ENCODE results near the gene IFIH1.

IFIH1 gene

DNA sequence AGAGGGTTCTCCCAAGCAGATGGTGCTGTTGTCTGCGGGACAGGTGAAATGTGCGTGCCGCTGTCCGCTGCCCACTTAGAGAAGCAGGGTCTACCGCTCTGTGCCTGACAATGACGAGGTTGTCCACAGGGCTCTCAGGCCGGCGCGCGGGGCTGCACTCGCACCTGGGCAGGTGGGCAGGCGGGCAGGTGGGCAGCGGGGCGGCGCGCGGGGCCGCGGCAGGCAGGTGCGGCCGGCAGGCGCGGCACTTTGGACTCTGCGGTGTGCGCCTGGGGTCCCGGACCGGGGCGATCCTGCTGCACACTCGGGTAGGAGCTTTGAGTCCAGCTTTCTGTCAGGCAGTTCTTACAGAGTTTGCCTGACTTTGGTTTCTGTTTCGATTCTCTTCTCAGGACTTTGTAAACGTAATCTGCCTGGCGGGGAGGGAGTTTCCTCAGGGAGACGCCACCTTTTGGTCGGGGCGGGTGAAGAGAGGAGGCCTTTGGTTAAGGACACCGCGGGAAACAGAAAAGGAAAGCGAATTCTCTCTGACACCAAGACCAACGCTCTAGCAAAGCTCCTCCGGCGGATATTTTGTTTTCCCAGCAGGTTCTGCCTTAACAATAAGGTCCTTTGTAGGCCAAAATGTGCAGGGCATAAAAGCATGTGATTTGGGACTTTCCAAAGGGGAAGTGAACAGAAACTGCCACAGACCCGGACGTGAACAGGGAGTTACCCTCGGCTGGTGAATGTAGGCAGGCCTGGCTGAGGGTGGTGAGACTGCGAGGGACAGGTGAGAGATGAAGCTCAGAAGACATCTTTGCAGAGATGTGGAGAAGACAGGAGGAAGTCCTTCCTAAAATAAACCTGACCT lies at the start of gene IFIH1:
TSS of gene IFIH1 (minus strand) at position 357 of the 853 bp plus-strand sequence. CDS start 377 bp downstream, outside the sequence.
- DNase-seq (ENCODE audit: low read depth in 2 of 2) = peak; percentile 60 to 62

DNA sequence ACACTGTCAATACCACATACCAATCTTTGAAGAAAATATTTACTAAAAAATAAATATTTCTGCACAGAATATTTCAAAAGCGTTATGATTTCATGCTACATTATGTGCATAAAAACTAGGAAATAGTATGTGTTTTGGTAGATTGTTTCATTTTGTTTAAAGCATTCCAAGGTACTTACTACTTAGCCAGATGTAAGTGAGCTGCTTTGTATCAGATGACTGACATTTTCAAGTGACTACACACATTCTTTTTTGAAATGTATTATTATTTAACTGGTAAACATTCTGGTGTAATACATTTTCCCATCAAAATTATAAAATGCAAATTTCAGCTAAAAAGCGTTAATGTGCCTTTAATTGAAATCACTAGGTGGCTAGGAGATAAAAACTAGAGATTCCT lies 46.9 kb upstream of the IFIH1 start:
- DNase-seq (ENCODE audit: low read depth in 2 of 2) = no peak

DNA sequence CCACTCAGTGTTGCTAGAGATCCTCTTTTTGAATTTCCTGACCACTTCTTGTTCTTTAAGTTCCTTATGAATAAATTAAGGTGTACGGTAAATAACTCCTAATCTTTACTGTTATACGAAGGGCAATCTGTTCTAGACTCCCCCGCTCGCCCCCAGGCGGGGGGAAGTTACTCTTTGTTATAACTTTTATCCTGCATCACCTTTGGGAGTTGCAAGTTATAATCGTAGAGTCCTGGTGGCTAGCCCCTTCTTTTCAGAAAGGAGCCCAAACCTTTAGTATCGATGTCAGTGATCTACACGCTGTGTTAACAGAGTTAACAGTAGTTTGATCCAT lies 26.1 kb upstream of the IFIH1 start:
- DNase-seq (ENCODE audit: low read depth in 2 of 2) = no peak

DNA sequence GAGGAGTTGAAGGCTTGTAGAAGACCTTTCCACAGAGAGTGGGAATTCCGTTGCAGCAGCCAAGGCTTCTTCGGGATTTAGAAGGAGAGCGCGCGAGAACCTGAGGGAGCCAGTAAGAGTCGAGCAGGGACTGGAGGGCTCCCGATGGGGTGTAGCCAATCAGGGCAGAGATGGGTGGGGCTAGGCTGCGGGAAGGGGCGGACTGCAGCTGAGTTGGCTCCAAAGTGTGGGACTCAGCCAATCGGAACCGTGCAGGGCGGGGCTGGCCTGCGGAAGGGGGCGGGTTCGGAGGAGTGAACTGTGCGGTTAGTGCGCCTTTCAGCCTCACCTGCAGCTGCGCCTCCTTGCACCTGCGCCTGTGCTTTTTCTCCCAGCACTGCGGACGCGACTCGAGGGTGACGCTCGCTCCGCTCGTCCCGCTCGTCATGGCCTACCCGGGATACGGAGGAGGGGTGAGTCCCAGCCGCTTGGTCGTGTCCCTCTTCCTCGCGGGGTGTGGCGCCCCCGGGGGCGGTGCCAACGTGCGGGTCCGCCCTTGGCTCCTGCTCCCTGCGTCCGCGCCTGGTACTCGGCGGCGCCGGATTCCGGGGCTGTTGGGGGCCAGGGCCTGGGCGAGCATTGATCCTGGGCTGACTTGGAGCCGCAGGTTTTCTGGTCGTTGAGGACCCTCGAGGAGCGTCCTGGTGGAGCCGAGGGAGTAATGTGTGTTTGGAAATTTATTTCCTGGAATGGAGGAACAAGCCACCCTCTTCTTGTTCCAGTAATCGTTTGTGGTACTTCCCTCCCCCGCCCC lies 25.5 kb upstream of the IFIH1 start, which contains the start of gene GCA:
TSS of gene GCA (plus strand) at position 309 of the 793 bp plus-strand sequence. CDS start at position 426, 117 bp downstream.
- peak; percentile 84 to 85 for DNase-seq (ENCODE audit: low read depth in 2 of 2)

DNA sequence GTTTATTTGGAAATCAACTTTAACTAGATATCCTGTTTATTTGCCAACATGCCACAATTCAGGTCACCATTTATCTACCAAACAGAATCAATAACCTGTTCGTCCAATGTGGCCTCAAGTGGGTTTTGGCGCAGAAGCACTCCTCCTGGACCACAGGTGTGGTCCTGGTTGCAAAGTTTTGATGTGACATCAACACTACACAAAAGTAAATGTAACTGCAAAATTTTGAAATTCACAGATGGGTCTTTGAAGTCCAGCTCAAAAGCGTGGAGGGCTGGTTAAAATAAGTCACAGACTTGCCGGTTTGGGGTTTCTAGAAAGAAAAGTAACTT lies 25.0 kb upstream of the IFIH1 start:
- DNase-seq (ENCODE audit: low read depth in 2 of 2) = no peak

DNA sequence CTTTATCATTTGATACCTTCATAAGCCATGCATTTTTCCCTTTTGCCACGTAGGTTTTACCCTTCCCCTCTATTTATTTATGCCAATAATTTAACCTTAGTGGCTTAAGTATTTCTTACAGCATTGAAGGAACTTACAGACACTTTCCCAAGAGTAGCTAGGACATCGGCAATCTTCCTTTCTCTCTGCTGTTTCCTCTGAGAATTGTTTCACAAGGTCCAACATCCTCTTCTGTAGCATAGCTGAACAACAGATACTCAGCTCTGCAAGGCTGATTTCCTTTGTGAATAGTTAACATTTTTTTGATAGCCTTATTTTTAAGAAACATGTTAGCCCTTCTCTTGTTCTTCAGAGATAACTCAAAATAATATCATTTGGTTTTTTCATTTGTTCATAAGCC lies 24.4 kb upstream of the IFIH1 start:
- no peak for DNase-seq (ENCODE audit: low read depth in 2 of 2)

DNA sequence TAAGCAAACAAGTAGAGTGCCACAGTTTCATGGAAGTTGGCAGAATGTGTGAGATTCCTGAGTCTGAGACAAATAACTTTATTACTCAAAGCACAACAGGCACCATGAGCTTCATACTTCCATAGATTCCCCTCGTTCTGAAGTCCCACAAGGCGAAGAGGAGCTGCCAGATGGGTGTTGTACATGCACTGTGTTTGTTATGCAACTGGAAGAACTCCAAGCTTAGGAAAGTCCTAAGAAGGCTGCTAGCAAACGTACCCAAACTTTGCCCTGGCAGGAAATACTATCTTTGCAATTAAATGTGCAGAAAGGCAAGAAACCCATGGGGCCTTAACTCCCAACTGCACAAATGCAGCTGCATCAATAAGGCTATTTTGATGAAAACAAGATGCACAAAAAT lies 23.8 kb upstream of the IFIH1 start:
- DNase-seq (ENCODE audit: low read depth in 2 of 2) = no peak

DNA sequence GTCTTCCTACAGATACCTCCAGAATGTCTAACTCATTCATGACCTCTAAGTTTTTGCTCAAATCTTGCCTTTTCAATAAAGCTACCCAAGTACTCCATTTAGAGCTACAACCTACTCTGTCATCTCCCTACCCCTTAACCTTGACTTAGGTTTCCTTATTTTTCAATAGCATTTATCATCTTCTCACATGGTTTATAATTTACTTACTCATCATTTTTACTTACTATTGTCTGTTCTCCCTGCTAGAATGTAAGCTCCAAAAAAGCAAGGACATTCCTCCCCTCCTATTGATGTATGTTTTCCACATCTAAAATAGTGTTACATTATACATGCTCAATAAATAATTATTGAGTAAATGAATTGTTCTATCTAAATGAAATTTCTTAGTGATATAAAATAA lies 22.3 kb upstream of the IFIH1 start:
- no peak for DNase-seq (ENCODE audit: low read depth in 2 of 2)

DNA sequence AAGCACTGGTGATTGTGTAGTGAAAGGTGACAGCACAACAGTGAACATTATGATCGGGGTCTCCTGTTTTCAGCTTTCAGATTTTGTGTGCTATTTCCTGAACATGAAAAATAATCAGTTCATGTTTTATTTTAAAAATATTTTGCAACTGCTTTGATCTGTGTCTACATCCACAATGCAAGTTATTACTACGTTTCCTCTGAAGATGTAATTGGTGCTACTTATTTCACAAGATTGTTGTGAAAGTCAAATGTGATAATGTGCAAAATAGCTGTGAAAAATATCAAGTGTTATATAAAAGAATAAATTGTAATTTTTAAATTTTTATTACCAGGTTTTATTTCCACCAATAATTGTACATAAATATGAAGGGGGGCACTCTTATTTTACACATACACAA lies 19.4 kb upstream of the IFIH1 start:
- no peak for DNase-seq (ENCODE audit: low read depth in 2 of 2)

DNA sequence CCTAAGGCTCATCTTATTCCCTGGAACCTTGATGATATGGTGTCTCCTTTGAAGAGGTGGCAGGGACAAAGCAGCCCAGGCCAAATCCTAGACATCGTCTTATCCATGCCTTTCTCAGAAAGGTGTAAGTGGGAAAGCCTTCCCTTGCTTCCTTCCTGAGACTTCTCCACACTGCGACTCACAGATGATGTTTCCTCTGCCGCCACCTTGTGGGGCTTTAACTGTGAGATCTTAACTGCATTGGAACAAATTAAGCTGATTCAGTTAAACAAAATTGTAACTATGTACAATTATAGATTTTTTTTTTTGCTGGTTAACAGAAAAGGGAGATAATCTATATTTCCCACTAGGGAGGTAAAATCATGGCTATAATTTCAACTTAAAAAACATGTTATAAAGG lies 15.5 kb upstream of the IFIH1 start:
- DNase-seq (ENCODE audit: low read depth in 2 of 2) = peak in 1 of 2 experiments; percentile 10

DNA sequence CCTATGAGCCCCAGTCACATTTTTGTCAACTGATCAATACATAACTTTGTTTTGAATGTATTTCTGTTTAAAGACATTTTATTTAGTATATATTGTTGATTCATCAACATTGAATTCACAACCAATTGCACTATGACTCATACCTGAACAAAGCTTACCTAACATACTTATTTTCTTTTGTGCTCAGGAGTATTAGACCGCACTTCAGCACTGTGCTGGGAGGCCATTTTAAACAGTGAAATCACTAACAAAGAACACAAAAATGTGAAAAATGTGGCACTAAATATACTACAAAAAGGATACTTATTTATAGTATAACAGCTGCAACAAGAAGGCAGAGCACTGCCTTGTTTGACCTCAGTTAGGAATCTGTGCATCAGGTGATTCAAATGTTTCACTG lies 12.4 kb upstream of the IFIH1 start:
- no peak for DNase-seq (ENCODE audit: low read depth in 2 of 2)

DNA sequence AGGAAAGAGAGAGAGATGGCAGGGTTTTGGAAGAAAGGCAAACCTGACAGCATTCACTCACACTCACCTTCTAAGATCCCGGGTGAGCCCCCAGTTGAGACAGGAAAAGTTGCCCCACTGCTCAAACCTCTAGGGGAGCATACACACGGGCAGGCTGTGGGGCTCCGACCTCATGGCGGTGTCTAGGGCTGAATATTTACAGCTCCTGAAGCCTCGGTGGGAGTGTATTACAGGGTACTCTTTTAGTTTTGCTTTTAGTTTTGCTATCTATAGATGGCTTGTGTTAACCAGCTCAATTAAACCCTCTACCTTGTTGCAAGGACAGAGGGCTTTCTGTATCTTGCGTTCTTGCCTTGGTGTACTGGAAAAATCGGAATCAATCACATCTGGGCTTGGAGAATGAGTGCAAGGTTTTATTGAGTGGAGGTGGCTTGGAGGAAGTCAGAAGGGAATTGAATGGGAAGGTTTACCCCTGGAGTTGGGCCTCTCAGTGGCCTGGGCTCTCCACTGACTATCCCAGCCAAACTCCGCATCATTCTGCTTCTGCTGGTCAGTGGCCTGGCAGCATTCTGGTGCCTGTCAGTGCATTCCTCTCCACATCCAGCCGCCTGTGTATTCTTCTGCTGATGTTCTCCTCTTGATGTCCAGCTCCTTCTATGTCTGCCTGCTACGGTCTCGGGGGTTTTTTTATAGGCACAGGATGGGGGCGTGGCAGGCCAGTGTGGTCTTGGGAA lies 10.1 kb upstream of the IFIH1 start:
- no peak for DNase-seq (ENCODE audit: low read depth in 2 of 2)

DNA sequence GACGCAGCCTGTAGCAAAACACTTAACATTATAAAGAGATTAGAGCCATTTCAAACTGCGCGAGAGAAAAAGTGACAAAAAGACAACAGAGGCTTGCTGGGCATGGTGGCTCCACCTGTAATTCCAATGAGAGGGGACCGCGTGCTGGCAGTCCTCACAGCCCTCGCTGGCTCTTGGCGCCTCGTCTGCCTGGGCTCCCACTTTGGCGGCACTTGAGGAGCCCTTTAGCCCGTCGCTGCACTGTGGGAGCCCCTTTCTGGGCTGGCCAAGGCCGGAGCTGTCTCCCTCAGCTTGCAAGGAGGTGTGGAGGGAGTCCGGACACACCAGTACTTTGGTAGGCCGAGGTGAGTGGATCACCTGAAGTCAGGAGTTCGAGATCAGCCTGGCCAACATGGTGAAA lies 9.3 kb upstream of the IFIH1 start:
- no peak for DNase-seq (ENCODE audit: low read depth in 2 of 2)

DNA sequence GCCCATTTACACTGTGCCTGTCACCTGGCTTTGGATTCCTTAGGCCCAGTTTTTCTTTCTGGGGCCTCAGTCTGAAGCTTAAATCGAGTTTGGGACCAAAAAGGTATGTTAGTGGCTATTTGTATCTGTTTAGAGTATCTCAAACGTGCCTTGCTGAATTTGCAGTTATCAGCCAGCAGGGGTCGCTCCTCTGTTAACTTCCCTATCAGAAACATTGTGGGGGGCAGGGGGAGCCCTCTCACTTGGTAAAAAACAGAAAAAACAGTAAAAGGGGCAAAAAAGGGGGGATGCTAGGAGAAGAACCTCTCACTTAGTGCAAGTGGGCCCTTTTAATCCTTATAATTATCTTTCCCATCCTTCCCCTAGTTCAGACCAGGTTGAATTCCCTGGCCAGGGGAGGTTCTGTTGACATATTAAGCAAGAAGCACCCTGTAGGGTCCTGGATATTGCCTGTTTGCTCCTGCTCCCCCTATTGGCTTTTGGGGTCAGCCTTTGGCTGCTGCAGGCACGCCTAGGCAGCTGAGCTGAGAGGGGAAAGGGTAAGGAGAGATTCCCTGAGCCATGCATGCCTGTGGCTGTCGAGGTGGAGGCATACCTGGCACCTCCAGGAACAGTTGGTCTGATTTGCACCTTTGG lies 8.8 kb upstream of the IFIH1 start:
- DNase-seq (ENCODE audit: low read depth in 2 of 2) = no peak

DNA sequence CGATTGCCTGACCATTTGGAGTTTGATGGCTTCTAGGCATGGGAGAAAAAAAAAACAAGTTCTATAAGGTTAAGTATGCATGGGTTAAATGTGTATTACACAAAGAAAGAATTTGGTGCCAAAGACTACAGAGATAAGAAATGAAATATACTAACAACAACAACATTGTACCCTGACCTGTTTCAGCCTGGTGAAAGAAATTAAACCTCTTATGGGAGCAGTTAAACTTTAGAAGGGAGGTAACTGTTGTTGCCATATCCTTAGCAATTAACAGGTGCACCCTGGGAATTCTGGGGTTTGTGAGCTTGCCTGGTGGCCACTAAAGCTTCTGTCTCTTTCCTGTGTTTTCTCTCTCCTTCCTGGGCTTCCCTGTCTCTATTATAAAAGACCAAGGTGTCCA lies 6.5 kb upstream of the IFIH1 start:
- no peak for DNase-seq (ENCODE audit: low read depth in 2 of 2)

DNA sequence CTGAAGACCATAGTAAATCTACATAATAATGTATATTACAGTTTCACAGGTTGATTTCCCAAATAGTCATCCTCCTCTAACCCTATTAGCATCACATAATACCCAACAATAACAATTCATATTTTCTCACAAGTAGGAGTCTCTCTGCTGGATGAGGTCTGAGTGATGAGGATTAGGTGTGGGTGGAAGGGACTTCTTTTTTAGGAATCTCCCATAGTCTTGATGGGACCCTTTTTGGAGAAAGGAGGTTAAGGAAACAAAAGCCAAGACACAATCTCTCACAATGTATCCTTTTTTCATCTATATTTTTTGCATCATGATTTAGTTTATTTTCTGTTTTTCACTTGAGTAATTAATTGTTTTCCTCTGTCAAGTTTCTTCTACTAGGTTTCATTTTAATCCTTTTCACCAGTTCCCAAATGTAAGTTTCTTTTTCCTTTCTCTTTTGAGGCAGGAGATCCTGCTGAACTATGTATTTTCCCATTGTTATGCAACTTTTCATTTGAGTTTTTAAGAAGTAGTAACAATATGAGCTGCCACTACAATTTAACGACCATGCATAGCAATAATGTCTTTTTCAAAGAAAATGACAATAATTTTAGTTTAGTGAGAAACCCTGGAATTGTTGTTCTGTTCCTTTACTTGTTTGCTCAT lies 2.5 kb upstream of the IFIH1 start:
- DNase-seq (ENCODE audit: low read depth in 2 of 2) = no peak

DNA sequence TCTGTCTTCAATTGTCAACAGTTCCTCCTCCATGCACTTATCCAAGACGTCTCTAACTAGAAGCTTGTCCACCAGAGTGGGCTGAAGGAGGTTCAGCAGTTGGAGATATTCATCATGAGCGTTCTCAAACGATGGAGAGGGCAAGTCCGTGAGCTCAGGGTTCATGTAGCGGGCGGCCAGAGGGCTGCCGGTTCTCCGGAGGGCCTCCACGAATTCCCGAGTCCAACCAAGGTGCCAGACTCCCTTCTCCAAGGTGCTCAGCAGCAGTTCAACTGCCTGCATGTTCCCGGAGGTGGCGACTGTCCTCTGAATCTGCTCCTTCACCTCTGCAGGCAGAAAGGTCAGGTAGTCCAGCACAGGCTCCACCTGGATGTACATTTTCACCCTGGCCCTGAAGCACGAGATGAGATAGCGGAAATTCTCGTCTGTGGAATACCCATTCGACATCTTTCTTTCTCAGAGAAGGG lies 590 bp downstream of the IFIH1 start:
- no peak for DNase-seq (ENCODE audit: low read depth in 2 of 2)

DNA sequence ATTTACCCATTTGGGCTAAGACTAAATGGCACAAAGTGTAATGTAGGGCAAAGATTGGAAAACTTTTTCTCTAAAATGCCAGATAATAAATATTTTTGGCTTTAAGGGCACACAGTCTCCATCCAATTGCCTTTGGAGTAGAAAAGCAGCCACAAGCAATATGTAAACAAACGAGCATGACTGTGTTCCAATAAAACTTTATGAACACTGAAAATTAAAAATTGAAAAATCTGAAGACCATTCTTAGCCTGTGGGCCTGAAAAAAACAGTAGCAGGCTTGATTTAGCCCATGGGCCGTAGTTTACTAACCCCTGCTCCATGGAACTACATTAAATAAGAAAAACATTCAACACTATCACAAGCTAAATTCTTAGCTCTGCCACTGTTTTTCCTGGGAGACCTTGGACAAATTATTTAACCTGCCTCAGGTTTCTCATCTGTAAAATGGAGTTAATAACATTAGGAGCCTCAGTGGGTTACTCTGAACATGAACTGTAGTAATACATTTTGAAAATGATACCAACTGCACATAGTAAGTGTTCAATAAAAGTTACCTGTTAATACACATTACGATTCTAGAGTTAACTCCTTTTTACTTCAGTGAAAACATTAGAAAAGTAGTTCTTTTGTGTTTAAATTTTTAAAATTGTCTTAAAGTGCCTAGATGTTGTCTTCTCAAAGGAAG lies 1.3 kb downstream of the IFIH1 start:
- DNase-seq (ENCODE audit: low read depth in 2 of 2) = no peak

DNA sequence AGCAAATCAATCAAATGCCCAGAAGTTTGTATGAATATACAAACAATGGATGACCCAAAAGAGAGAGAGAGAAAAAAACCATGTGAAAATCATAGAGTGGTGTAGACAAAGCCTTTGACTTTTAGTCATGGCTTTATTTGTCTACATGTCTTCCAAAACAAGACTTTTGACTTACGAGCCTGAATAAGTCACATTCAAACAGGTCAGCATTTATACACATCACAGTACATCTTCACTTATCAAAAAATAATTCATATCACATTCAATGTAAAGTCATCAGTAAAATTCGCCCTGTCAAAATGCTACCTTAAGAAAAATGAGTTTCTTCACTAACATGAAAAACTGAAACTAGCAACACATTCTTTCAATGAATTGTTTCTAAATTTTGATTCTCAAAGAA lies 1.9 kb downstream of the IFIH1 start:
- no peak for DNase-seq (ENCODE audit: low read depth in 2 of 2)

DNA sequence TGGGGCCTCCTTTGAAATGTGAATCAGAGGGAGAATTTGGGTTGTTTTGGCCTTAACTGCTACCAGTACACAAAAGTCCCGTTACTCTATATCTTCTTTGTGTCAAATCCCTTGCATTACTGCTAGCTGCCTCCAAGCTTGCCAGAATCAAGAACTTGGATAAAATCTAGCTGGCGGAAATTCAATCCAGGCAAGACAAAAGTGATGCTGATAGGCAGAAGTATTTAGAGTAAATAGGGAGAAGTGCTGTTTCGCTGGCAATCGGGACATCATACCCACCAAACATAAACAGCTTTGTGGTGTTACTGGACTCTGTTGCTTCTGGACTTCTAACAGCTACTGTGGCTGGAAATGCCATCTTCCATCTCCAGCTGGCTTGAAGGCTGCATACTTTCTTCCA lies 2.5 kb downstream of the IFIH1 start:
- DNase-seq (ENCODE audit: low read depth in 2 of 2) = no peak

DNA sequence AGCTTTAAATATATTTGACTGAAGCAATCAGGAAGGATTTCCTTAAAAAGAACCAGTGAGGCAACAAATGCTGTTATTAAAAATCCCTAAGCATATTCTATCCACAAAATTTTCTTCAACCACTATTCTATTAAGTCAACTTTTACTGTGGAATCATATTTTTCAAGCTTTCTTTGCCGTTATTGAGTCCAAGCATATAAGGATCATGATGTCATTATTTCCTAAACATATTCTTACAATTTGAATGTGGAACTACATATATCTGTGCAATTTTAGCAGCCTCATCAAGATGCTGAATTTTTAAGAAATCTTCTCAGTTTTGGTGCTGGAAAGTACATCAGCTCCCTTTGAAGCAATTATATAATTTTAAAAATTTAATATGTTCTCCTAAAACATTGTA lies 5.6 kb downstream of the IFIH1 start:
- no peak for DNase-seq (ENCODE audit: low read depth in 2 of 2)
